GM21526 (cell line): ENCODE data around the gene SEMA5B.

ENCODE experiments used
- ATAC-seq: cut with Tn5 transposase; IDR thresholded peaks from one replicate; pipeline ENCODE4 v1.9.1; 2021; ENCODE audit warnings: moderate library complexity; ENCODE audit not compliant: unreplicated experiment, low FRiP score

The SEMA5B gene

DNA sequence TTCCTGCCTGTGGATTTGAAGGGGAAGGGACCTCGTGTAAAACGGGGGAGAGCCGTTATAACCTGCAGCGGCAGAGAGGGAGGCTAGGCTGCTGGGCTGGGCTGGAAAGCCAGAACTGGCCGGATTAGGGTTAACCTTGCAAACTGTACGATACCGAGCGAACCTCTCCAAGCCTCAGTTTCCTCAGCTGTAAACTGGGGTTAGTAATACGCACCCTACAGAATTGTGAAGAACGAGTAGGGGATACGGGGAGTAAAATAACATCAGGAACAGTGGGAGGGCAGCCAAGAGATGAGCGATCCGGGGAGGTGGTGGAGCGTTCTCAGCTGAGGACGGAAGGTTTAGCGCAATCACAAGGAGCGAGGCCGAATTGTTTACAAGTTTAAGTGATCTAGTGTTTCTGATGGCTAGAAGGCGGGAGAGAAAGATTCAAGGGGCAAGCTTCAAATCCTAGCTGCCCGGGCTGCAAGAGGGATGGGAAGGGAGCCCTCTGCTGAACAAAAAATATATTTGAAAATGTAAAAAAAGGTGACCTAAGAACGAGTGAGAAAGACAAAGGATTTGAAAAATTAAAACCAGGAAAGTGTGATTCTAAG lies 768 bp upstream of the SEMA5B start:
- ATAC-seq: no peak

DNA sequence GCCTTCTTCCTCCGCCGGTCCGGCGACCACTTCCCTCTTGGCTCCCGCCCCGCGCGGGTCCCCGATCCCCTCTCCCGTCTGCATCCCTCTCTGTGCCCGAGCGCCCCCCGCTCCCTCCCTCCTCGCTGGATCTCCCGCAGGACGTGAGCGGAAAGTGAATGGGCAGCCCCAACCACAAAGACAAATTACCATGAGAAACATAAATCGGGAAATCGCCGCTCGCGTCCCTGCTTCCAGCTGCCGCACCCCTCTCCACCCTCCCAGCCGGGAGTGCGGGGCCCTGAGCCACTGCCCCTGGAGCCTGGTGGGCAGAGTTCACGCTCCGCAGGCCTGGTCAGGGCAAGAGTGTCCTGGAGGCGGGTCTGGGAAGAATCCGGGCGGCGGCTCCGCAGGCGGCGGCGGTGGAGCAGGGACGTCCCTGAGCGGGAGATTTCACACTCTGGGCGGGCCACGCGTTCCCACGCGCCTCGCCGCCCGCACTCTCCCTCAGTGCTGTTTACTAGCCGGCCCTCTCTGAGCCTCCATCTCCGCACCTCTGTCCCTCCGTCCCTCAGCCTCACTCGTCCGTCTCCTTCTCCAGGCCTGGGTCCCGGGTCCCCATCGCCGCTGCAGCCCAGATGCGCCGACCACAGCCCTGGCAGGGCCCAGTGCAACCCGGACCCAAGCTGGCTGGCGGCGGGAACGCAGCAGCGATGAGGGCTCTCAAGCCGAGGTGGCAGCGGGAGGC lies 835 bp downstream of the SEMA5B start:
- no peak for ATAC-seq

DNA sequence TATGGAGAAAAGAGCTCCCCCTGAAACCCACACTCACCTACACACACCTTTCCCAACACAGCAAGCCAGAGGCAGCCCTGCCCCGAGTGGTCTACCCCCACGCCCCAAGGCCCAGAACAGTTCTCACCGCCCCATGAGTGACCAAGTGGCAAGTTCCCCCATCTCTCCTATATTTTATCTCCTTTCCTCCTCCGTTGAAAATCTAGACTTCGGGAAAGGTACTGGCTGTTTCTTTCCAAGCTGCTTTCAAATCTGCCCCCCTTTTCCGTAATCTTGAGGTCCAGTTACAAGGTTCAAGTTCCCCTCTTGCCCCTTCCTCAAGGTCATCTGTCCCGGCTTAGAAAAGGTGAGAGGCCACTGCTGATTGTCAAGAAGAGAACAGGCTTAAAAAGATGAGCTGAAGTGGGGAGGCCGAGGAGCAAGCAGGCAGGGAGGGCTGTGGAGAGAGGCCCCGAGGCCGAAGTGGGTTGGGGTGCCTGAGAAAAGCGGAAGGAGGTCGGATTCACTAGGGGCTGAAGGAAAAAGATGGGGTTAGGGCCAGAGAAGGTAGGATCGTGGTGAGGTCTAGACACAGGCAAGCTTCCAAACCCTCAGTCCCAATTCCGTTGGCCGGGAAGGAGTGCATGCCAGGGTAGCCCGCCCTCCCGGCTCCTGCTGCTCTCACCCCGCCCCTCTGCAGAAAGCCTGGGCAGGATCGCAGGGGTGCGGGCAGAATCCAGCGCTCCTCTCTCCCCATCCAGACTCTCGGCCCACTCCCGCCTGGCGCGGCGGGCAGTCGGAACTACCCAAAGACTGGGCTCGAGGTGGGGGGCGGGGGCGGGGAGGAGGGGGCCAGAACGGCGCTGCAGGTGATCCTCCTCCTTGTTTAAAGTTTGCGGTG lies 1.7 kb downstream of the SEMA5B start:
- ATAC-seq: no peak

DNA sequence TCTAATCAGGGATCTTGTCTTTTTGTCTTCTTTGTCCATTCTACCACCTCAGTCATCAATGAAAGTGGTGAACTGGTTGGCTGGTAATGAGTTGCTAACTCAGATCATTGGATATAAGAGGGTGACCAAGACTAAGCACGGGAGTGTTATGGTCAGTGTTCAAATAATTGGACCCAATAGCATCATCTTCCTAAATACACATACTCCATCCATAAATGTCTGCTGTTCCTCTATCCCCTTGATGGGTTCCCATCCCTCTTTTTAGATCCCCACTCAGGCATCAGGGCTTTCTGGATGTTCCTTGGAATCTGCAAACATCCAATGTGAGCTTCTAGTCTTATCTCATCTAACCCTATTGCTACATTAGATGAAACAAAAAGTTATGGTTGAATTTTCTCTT lies 3.5 kb downstream of the SEMA5B start:
- ATAC-seq: no peak

DNA sequence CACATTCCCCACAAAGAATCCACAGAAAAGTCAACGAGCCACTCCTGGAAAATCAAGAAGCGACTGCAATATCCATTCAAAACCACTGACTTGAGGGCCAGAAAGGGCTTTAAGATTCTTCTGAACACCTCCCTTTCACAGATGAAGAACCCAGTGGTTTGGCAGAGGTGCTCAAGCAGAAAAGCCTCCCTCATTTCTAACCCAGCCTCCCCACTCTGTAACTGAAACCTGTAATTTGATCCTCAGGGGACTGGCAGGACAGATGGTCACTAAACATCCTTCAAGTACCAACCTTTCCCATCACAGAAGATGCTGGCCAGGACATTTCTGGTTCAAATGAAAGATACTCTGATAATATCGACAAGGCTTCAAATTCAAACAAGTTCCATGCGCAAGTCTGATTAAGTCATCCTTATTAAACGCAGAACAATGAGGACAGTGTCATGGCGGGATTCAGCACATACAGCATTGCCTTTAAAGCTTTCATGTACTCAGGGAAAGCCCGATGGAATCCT lies 5.5 kb downstream of the SEMA5B start:
- ATAC-seq: no peak

DNA sequence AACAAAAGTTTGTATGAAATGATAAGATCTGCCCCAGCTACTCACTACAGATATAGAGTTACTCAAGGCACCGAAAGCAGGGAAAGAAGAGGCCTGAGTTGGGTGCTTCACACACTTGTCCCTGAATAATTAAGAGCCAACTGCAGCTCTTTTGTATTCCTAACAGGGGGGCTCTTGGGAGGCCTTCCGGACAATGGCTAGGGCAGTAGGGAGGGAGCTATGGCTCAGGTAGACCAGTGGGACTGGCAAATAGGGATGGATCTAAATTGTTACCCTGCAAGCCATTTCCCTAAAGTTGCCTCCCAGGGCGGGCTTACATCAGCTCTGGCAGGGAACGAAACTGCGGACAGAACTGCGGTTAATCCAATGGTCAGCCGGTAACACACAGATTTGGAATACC lies 6.2 kb downstream of the SEMA5B start:
- no peak for ATAC-seq

DNA sequence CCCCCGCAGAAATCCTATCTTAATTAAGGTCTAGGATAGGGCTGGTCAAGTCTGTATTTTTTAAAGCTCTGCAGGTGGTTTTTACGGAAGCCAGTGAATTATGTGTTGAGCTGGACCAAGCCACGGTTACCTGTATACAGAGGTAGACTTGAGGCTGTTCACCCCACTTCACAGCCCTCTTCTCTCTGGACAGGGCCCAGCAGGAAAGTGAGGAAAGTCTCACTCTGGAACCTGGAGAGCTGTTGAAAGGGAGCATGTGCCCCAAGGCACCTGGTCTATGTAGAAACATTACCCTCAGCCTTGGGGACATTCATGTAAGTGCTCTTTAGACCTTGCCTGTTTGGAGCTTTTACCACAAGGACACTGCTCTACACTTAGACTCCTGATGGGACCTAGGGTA lies 6.9 kb downstream of the SEMA5B start:
- ATAC-seq: no peak

DNA sequence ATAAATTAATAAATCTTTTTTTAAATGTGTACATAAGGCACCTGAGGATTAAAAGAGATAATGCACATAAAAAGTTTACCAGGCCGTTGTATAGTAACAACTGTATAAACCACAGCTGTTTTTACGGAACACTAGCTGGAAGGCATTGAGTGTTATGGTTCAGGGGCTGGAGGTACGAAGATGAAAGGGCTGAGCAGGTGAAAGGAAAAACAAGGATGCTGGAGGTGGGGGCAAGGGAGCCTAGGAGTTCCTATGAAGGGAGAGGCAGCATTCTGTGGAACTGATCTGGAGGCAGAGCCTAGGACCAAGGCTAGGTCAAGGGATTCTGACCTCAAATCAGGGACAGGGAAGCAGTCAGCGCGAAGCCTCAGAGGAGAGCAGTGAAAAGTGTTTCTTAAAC lies 8.0 kb downstream of the SEMA5B start:
- no peak for ATAC-seq

DNA sequence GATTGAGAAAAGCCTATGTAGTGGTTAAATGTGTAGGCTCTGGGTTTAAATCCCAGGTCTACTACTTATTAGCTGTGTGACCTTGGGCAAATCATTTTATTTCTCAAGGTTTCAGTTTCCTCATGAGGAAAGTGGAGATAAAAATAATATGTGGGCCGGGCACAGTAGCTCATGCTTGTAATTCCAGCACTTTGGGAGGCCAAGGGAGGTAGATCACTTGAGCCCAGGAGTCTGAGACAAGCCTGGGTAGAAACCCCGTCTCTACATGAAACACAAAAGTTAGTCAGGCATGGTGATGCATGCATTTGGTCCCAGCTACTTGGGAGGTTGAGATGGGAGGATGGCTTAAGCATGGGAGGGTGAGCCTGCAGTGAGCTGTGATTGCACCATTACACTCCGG lies 8.4 kb downstream of the SEMA5B start:
- ATAC-seq: no peak

DNA sequence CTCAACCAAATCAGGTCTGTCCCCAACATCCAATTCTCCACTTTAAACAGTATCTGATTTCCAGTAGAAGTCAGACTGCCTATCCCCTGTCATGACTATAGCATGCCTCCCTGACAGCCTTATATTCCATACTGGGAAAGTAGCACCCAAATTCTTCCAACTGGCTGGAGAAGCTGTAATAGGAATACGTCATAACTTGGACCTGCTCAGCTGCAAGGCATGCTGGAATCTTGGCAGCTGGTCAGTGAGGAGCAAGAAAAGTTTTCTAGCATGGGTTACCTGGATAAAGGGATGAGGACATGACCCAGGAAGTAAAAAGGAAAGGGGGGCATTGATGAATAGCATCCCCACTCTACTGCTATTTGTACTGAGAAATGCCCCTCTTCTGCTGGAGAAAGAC lies 8.9 kb downstream of the SEMA5B start:
- no peak for ATAC-seq

DNA sequence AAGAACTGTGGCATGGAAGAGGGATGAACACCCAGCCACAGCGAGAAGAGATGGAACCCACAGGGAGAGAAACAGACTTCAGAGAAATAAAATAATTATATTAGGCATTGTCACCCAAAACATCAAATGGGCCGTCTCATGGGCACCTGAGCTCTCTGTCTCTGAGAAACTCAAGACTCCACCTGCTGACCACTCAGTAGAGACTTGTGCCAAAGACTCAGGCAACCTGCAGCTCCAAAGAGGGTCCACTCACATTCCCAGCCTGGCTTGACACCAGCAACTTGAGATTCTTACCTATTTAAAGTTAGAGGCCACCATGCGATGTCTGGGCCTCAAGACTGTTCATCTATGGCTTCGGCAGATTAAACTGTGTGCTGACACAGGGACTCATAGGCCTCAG lies 12.0 kb downstream of the SEMA5B start:
- no peak for ATAC-seq

DNA sequence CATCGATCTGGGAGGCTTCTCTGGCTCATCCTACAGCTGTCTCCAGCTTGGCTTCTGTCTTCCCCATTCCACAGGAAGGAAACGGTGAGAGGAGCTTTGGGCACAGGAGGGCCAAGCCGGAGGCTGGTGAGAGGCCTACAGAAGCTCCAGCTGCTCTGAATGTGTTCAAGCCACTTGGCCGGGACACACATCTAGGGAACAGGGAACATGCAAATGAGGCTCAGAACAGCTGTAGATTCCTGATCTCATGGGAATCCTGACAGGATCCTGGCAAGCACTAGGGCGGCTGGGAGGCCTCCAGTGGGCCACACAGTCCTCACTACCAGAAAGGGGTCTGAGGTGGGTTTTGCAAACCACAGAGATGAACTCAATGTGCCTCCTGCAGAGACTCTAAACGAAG lies 13.7 kb downstream of the SEMA5B start:
- no peak for ATAC-seq

DNA sequence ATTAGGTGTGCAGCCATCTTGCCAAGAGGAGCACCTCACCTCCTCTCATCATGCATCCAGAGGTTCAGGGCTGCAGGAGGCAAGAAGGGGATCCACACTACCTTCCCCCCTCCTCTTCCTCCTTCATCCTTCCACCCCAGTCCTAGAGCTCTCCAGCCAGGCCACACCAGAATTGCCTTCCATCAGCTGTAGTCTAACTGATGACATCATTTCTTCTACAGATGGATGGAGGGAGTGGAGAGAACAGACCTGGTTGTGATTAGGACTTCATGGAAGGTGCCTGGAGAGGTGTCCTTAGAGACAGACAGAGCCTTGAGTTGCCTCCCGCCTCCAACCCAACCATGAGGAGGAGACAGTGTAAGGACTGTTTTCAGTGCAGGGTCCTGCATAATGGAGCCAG lies 14.9 kb downstream of the SEMA5B start:
- ATAC-seq: no peak

DNA sequence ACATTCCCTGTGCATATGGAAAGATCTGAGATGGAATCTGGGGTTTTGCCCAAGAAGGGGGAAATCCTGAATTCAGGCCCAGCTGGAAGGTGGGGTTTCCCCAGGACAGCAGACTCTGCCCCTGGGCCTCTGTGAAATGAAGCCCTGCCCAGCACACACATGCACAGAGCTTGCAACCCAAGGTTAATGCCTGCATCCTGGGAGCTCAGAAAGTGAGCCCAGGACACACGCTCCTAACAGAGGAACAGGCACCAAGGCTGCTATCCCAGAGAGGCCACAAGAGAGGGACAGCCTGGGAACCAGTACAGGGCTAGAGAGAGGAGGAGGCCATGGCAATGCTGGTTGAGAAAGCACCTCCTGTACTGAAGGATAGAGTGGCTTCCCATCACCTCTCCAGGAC lies 16.1 kb downstream of the SEMA5B start:
- no peak for ATAC-seq

DNA sequence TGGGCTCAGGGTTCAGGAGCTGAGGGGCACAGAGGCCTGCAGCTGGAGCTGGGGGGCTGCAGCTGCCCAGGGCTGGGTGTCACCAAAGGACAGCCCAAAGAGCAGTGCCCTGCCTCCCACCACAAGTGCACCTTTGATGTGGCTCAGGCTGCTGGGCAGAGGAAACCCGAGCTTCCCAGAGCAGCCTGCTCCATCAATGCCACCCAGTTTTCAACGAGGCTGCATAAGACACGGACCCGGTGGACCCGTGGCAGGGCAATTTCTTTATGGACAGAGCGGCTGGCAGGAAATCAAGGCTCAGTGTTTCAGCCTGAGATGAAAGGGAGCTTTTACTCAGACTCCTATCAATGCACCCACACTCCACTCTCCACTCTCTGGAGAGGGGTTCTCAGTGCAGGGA lies 18.7 kb downstream of the SEMA5B start:
- no peak for ATAC-seq

DNA sequence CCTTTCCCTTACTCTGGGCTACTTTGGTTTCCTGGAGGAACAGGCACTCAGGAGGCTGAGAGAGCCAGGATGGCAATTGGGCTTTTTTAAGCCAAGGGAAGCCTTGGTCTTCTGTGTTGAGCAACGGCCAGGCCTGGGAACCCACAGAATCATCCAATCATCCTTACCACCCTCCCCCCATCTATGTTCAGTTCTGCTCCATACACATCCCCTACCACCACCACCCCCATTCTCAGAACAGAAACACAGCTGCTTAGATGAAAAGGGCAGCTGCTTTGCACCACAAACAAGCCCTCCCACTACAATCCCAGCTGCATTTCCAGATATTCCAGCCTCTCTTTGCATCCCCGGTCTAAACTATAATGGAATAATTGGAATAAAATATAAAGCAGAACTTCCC lies 21.0 kb downstream of the SEMA5B start:
- ATAC-seq: no peak

DNA sequence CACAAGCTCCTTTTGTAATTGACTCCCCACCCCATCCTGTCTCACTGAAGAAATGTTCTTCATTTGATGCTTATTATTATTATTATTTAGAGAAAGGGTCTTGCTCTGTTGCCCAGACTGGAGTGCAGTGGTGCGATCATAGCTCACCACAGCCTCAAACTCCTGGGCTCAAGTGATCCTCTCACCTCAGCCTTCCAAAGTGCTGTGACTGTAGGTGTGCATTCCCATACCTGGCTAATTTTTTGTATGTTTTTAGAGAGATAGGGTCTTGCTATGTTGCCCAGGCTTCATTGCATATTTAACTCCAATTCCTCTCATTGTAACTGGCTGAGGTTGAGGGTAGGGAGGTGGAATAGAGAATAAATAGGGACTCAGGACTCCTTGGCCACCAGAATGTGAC lies 22.3 kb downstream of the SEMA5B start:
- no peak for ATAC-seq

DNA sequence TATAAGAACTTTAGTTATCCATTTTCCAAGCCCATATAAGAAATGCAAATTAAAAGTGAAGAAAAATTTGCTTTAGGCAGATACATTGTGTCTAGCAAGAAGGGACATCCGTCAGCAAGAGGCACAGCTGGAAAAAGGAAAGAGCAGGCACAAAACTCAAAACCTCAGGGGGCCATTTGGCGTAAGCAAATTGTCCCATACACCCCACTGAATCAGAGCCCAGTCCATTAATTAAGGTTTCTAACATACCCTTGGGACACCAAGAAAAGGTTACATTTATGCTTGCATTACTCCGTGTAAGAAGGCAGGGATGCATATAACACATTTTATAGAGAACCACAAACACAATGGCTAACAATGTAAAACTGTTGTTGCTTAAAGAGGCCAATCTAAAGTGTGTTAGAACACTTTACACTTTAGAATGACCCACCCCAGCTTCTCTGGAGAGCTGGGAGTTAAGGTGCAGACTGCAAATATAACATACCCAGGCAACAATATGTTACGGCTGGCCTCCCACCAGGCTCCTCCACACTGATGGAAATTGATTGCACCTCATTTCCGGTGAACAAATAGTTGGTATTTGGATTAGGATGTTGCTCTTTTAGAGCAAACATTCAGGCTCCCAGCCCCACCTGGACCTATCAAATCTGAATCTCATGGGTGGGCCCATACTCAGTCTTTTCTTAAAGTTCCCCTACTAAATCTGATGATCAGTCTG lies 23.2 kb downstream of the SEMA5B start:
- ATAC-seq: no peak

DNA sequence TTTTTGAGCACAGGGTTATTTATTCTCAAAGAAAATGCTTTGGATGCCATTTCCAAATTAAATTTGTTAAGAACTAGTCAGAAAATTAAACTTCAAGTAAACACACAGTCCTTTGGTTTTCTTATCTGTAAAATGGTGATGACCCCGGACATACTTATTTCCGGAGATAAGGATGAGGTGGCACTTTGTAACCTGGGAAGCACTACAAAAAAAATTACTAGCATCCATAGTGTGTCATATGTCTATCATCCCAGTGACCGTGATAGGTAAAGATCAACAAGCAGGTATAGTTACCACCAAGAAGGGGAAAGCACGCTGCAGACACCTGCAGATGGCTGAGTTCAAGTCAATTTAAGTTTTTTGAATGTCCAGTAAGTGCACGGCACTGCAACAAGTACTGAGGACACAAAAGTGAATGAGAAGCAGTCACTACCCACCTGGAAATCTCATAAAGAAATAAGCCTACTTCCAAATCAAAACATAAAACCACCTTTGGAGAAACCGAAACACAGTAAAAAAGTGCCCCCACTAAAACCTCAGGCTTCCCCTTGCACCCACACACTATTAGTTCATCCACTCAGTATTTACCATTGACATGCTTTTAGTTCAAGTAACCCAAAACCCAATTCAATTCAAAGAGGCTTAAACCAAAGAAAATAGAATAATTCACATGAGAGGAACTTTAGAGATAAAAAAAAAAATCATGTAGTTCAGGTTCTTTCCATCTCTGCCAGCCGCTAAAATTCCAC lies 24.6 kb downstream of the SEMA5B start:
- no peak for ATAC-seq

DNA sequence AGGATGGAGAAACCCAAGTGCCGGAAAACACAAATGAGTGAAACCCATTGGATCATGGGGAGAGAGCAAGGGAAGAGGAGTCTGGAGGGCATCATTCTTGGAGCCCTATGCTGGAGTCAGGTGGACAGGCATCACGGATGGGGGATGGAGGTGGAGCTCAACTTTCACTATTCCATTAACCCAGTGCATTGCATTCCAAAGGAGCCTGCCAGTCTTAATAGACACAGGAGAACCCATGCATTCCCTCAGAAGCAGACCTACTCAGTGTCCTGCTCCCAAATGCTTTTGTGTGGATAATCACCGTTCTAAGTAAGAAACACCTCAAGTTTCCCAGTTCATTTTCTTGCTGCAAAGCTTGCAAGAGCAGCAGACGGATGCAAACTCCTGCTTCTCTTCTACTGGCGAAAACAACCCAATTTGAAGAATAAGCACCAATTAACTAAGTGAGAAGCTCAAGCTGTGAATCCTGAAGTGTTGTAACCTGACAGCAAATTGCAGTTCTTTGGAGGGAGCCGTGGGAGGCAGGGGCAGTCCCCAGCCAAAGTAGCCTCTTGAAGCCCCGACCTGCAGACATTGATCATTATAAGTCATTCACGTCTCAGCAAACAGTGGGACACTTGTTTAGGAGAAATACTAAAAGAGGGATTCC lies 25.3 kb downstream of the SEMA5B start:
- no peak for ATAC-seq
